Activated B cell treated with CpG ODN at 0.5 μM for 24 hours (primary cell): ENCODE data around the gene PPP1R3C. TPM values are rescaled to one million over a fixed set of nuclear protein-coding genes. Genes with fewer than 3 reads are reported as not detected.

ENCODE experiments used
- ATAC-seq: fragments of 200-7000 bp; cut with Tn5 transposase; one replicate; pipeline ENCODE4 v1.10.0; 2021; ENCODE audit warnings: low read depth, mild to moderate bottlenecking, moderate library complexity
- CTCF ChIA-PET: fragments of 350-600 bp; sonication (Branson Sonifier 250); formaldehyde crosslinking; loops from one replicate; lab custom pipeline; 2021; ENCODE audit warnings: antibody characterized with exemption; lab: Charles Lee
- POLR2A ChIA-PET: fragments of 350-600 bp; sonication (Branson Sonifier 250); formaldehyde crosslinking; loops from one replicate; lab custom pipeline; 2021; ENCODE audit warnings: antibody characterized with exemption; lab: Charles Lee
- DNase-seq: peaks from one replicate; pipeline ENCODE4 v3.0.0; 2022
- H3K27ac Mint-ChIP-seq: one replicate; pipeline ENCODE4 v1.8.0; 2020; ENCODE audit warnings: mixed read lengths
- H3K27me3 Mint-ChIP-seq: one replicate; pipeline ENCODE4 v1.8.0; 2021; ENCODE audit warnings: mixed read lengths
- H3K36me3 Mint-ChIP-seq: one replicate; pipeline ENCODE4 v1.8.0; 2021; ENCODE audit warnings: low read depth, mixed read lengths
- H3K4me1 Mint-ChIP-seq: one replicate; pipeline ENCODE4 v1.8.0; 2021; ENCODE audit warnings: mixed read lengths
- H3K4me3 Mint-ChIP-seq: one replicate; pipeline ENCODE4 v1.8.0; 2020; ENCODE audit warnings: mild to moderate bottlenecking, mixed read lengths
- H3K9me3 Mint-ChIP-seq: one replicate; pipeline ENCODE4 v1.8.0; 2020; ENCODE audit warnings: mixed read lengths
- CTCF ChIP-seq: fragments of 200-600 bp; IDR thresholded peaks from one replicate; pipeline ENCODE4 v1.8.0; 2022; ENCODE audit warnings: antibody characterized with exemption, mild to moderate bottlenecking
- intact Hi-C: fragments of 100-400 bp; cut with micrococcal nuclease; formaldehyde crosslinking; loops from one replicate; pipeline ENCODE4 v1.15.1; 2024
- total RNA-seq: library from RNA; stranded (reverse); gene quantifications from 2 replicates; pipeline ENCODE4 v1.2.3, GENCODE V29; 2022

Gene PPP1R3C
- total RNA-seq, 1 donor from 2014 or later = not detected

GRCh38 chr10:91593834-91594233, 39.0 kb downstream of the PPP1R3C start:
- H3K27ac Mint-ChIP-seq = no peak overlapping the region
- POLR2A ChIA-PET = no interaction called here
- H3K27me3 Mint-ChIP-seq = peaks cover 20% of the 10 kb centered on the region
- CTCF ChIA-PET = no interaction called here
- intact Hi-C loops = no loop called here
- no peaks in the 10 kb centered on the region for H3K36me3 Mint-ChIP-seq
- H3K4me1 Mint-ChIP-seq = no peaks in the 10 kb centered on the region
- H3K4me3 Mint-ChIP-seq = no peak overlapping the region
- H3K9me3 Mint-ChIP-seq = no peaks in the 10 kb centered on the region
- no peak for TF ChIP-seq CTCF
- ATAC-seq = no peak
- DNase-seq = no peak

GRCh38 chr10:91593366-91593765, 39.5 kb downstream of the PPP1R3C start:
- ChIA-PET CTCF (no interaction called here), POLR2A (no interaction called here)
- H3K9me3 Mint-ChIP-seq = no peaks in the 10 kb centered on the region
- H3K4me3 Mint-ChIP-seq = no peak overlapping the region
- intact Hi-C loops = no loop called here
- ATAC-seq = no peak
- H3K4me1 Mint-ChIP-seq = no peaks in the 10 kb centered on the region
- peaks cover 20% of the 10 kb centered on the region for H3K27me3 Mint-ChIP-seq
- H3K27ac Mint-ChIP-seq = no peak overlapping the region
- no peak for TF ChIP-seq CTCF
- H3K36me3 Mint-ChIP-seq = no peaks in the 10 kb centered on the region
- no peak for DNase-seq

- Mint-ChIP-seq H3K4me1 (no peaks in the 10 kb centered on the region), H3K27ac (no peak overlapping the region), H3K9me3 (no peaks in the 10 kb centered on the region), H3K36me3 (no peaks in the 10 kb centered on the region), H3K27me3 (peaks cover 20% of the 10 kb centered on the region), H3K4me3 (no peak overlapping the region)
- no peak for TF ChIP-seq CTCF
- POLR2A ChIA-PET = no interaction called here
- ATAC-seq (no peak), DNase-seq (no peak)
- CTCF ChIA-PET = no interaction called here
- intact Hi-C loops = no loop called here
Measured at GRCh38 chr10:91592266-91592975, 40.5 kb downstream of the PPP1R3C start.

- H3K27me3 Mint-ChIP-seq = peaks cover 20% of the 10 kb centered on the region
- ChIA-PET POLR2A (no interaction called here), CTCF (no interaction called here)
- no peak for TF ChIP-seq CTCF
- DNase-seq (no peak), ATAC-seq (no peak)
- intact Hi-C loops = no loop called here
- H3K9me3 Mint-ChIP-seq = no peaks in the 10 kb centered on the region
- H3K4me1 Mint-ChIP-seq = no peaks in the 10 kb centered on the region
- no peak overlapping the region for H3K4me3 Mint-ChIP-seq
- H3K36me3 Mint-ChIP-seq = no peaks in the 10 kb centered on the region
- H3K27ac Mint-ChIP-seq = no peak overlapping the region
Measured at GRCh38 chr10:91591797-91592174, 41.1 kb downstream of the PPP1R3C start.

GRCh38 chr10:91590904-91591796, 41.7 kb downstream of the PPP1R3C start:
- Mint-ChIP-seq H3K36me3 (no peaks in the 10 kb centered on the region), H3K27me3 (peaks cover 22% of the 10 kb centered on the region), H3K27ac (no peak overlapping the region), H3K4me3 (no peak overlapping the region), H3K4me1 (no peaks in the 10 kb centered on the region), H3K9me3 (no peaks in the 10 kb centered on the region)
- DNase-seq (no peak), ATAC-seq (no peak)
- ChIA-PET POLR2A (no interaction called here), CTCF (no interaction called here)
- intact Hi-C loops = no loop called here
- no peak for TF ChIP-seq CTCF
